Mesendoderm (in vitro differentiated cells): ENCODE measurements around the gene ARHGAP26.
A peak's percentile ranks its signal among the peaks of the same experiment; 100 is the strongest.

Experiments
- DNase-seq: peaks from one replicate; pipeline ENCODE4 v3.0.0; 2013
- H2AK5ac ChIP-seq: 2 replicates; pipeline ENCODE4 v1.6.1; 2013; ENCODE audit warnings: low read length, inconsistent platforms
- H2BK120ac ChIP-seq: 2 replicates; pipeline ENCODE4 v1.6.1; 2013; ENCODE audit warnings: low read depth, mild to moderate bottlenecking, low read length, moderate library complexity, mixed read lengths
- H2BK15ac ChIP-seq: replicated peaks from 2 replicates; pipeline ENCODE4 v1.6.1; 2013; ENCODE audit warnings: low read depth, mild to moderate bottlenecking, moderate library complexity
- H2BK5ac ChIP-seq: 2 replicates; pipeline ENCODE4 v1.6.1; 2013; ENCODE audit warnings: low read length, inconsistent platforms
- H3K18ac ChIP-seq: 2 replicates; pipeline ENCODE4 v1.6.1; 2013; ENCODE audit warnings: mild to moderate bottlenecking, low read length, mixed read lengths
- H3K23ac ChIP-seq: one replicate; pipeline ENCODE4 v1.6.1; 2013; ENCODE audit warnings: low read length
- H3K27ac ChIP-seq: 2 replicates; pipeline ENCODE4 v1.5.1; 2013; ENCODE audit warnings: low read depth, mild to moderate bottlenecking, inconsistent platforms, low read length, moderate library complexity
- H3K27me3 ChIP-seq: 2 replicates; pipeline ENCODE4 v1.6.1; 2013; ENCODE audit warnings: low read length, control low read depth, mild to moderate bottlenecking, inconsistent platforms; ENCODE audit not compliant: insufficient read depth, poor library complexity
- H3K36me3 ChIP-seq: 2 replicates; pipeline ENCODE4 v1.6.1; 2013; ENCODE audit warnings: low read length, inconsistent platforms; ENCODE audit not compliant: control insufficient read depth, insufficient read depth
- H3K4ac ChIP-seq: one replicate; pipeline ENCODE4 v1.6.1; 2013; ENCODE audit warnings: low read depth, mild to moderate bottlenecking, low read length, moderate library complexity
- H3K4me1 ChIP-seq: 2 replicates; pipeline ENCODE4 v1.6.1; 2013; ENCODE audit warnings: low read depth, low read length, inconsistent platforms; ENCODE audit not compliant: control insufficient read depth
- H3K4me2 ChIP-seq: 2 replicates; pipeline ENCODE4 v1.6.1; 2013; ENCODE audit warnings: low read length
- H3K4me3 ChIP-seq: 2 replicates; pipeline ENCODE4 v1.5.1; 2013; ENCODE audit warnings: mild to moderate bottlenecking, low read length
- H3K56ac ChIP-seq: one replicate; pipeline ENCODE4 v1.6.1; 2013; ENCODE audit warnings: low read length
- H3K79me1 ChIP-seq: 2 replicates; pipeline ENCODE4 v1.6.1; 2013; ENCODE audit warnings: low read length, inconsistent platforms
- H3K79me2 ChIP-seq: 2 replicates; pipeline ENCODE4 v1.6.1; 2013; ENCODE audit warnings: mild to moderate bottlenecking, low read length; ENCODE audit not compliant: control insufficient read depth, insufficient read depth
- H3K9ac ChIP-seq: 2 replicates; pipeline ENCODE4 v1.6.1; 2013; ENCODE audit warnings: low read length, inconsistent platforms
- H4K5ac ChIP-seq: one replicate; pipeline ENCODE4 v1.6.1; 2013; ENCODE audit warnings: low read length
- H4K8ac ChIP-seq: one replicate; pipeline ENCODE4 v1.6.1; 2013; ENCODE audit warnings: low read depth, mild to moderate bottlenecking, control low read depth, low read length, moderate library complexity
- WGBS: extraction: QIAGEN DNeasy Blood & Tissue Kit; methylation state at CpG from one replicate; pipeline ENCODE4 v1.1.7; 2013; ENCODE audit warnings: low lambda C conversion rate, missing lambda C conversion rate; ENCODE audit not compliant: insufficient coverage; ENCODE audit errors: extremely low coverage; 5-methylcytosine and 5-hydroxymethylcytosine counted together

ARHGAP26 gene

GRCh38 chr5:142979636-142980035, 209.5 kb downstream of the ARHGAP26 start:
- H3K4me1 ChIP-seq, result peaks cover 10% of the 10 kb centered on the region
- no peak overlapping the region for H3K56ac ChIP-seq
- H3K23ac ChIP-seq, result no peak overlapping the region
- no peaks in the 10 kb centered on the region for H3K27me3 ChIP-seq
- DNase-seq, result peak; percentile 35
- no peak overlapping the region for H4K5ac ChIP-seq
- peak overlapping the region; percentile 83 for H3K18ac ChIP-seq
- no CpG with 5 or more reads among the region's 3 CpGs for WGBS
- H2AK5ac ChIP-seq, result no peak overlapping the region
- no peaks in the 10 kb centered on the region for H3K36me3 ChIP-seq
- H4K8ac ChIP-seq, result no peak overlapping the region
- H3K4me2 ChIP-seq, result no peak overlapping the region
- no peak overlapping the region for H3K9ac ChIP-seq
- no peak overlapping the region for H2BK15ac ChIP-seq
- no peak overlapping the region for H2BK120ac ChIP-seq
- H3K4me3 ChIP-seq, result no peak overlapping the region
- no peak overlapping the region for H3K27ac ChIP-seq
- no peaks in the 10 kb centered on the region for H3K79me2 ChIP-seq
- no peak overlapping the region for H3K4ac ChIP-seq
- H2BK5ac ChIP-seq, result no peak overlapping the region
- no peaks in the 10 kb centered on the region for H3K79me1 ChIP-seq

GRCh38 chr5:142981475-142981874, 211.3 kb downstream of the ARHGAP26 start:
- Histone ChIP-seq H3K79me1 (no peaks in the 10 kb centered on the region), H4K8ac (no peak overlapping the region), H3K27me3 (no peaks in the 10 kb centered on the region), H3K56ac (peak overlapping the region; percentile 51), H3K79me2 (no peaks in the 10 kb centered on the region), H2BK120ac (peak overlapping the region; percentile 46), H3K9ac (no peak overlapping the region), H3K4me2 (no peak overlapping the region), H2AK5ac (no peak overlapping the region), H4K5ac (no peak overlapping the region), H3K27ac (no peak overlapping the region), H3K18ac (peak overlapping the region; percentile 44), H2BK5ac (no peak overlapping the region), H3K36me3 (no peaks in the 10 kb centered on the region), H3K23ac (no peak overlapping the region), H3K4ac (no peak overlapping the region), H3K4me3 (no peak overlapping the region), H3K4me1 (peaks cover 10% of the 10 kb centered on the region), H2BK15ac (no peak overlapping the region)
- no CpG with 5 or more reads among the region's 5 CpGs for WGBS
- DNase-seq, result no peak

- H3K79me1 ChIP-seq, result no peaks in the 10 kb centered on the region
- peak; percentile 70 for DNase-seq
- WGBS, result no CpG with 5 or more reads among the region's 6 CpGs
Observed at GRCh38 chr5:142981886-142982820, 212.0 kb downstream of the ARHGAP26 start.

GRCh38 chr5:142982821-142983200, 212.6 kb downstream of the ARHGAP26 start:
- Histone ChIP-seq H3K4me3 (no peak overlapping the region), H3K9ac (no peak overlapping the region), H2AK5ac (peak overlapping the region; percentile 40), H4K8ac (no peak overlapping the region), H3K27me3 (no peaks in the 10 kb centered on the region), H3K18ac (no peak overlapping the region), H3K4me1 (peaks cover 10% of the 10 kb centered on the region), H2BK5ac (no peak overlapping the region), H2BK15ac (no peak overlapping the region), H3K4ac (no peak overlapping the region), H2BK120ac (no peak overlapping the region), H3K4me2 (no peak overlapping the region), H3K56ac (peak overlapping the region; percentile 65), H3K36me3 (no peaks in the 10 kb centered on the region), H4K5ac (no peak overlapping the region), H3K79me1 (no peaks in the 10 kb centered on the region), H3K23ac (no peak overlapping the region), H3K79me2 (no peaks in the 10 kb centered on the region), H3K27ac (peak overlapping the region; percentile 46)
- WGBS, result no CpG with 5 or more reads among the region's 4 CpGs
- peak; percentile 65 for DNase-seq

More at GRCh38 chr5:142981886-142982820, 212.0 kb downstream of the ARHGAP26 start:
- Histone ChIP-seq H3K27ac (peak overlapping the region; percentile 55), H4K8ac (no peak overlapping the region), H3K4me2 (no peak overlapping the region), H3K9ac (peak overlapping the region; percentile 16), H2BK120ac (peak overlapping the region; percentile 46), H3K18ac (peak overlapping the region; percentile 42), H3K4me1 (peaks cover 10% of the 10 kb centered on the region), H4K5ac (no peak overlapping the region), H3K27me3 (no peaks in the 10 kb centered on the region), H3K79me2 (no peaks in the 10 kb centered on the region), H2AK5ac (peak overlapping the region; percentile 68), H3K36me3 (no peaks in the 10 kb centered on the region), H3K56ac (peak overlapping the region; percentile 77), H3K4ac (no peak overlapping the region), H3K23ac (no peak overlapping the region), H2BK5ac (no peak overlapping the region), H2BK15ac (no peak overlapping the region), H3K4me3 (no peak overlapping the region)

GRCh38 chr5:142984011-142984410, 213.8 kb downstream of the ARHGAP26 start:
- no peak overlapping the region for H3K9ac ChIP-seq
- no peak for DNase-seq
- no peak overlapping the region for H4K5ac ChIP-seq
- H3K23ac ChIP-seq, result no peak overlapping the region
- no peak overlapping the region for H3K56ac ChIP-seq
- no peaks in the 10 kb centered on the region for H3K79me2 ChIP-seq
- no peaks in the 10 kb centered on the region for H3K79me1 ChIP-seq
- no peak overlapping the region for H2BK5ac ChIP-seq
- no peaks in the 10 kb centered on the region for H3K27me3 ChIP-seq
- H4K8ac ChIP-seq, result no peak overlapping the region
- peaks cover 10% of the 10 kb centered on the region for H3K4me1 ChIP-seq
- no CpG with 5 or more reads among the region's 1 CpG for WGBS
- no peak overlapping the region for H2BK120ac ChIP-seq
- H2BK15ac ChIP-seq, result no peak overlapping the region
- no peak overlapping the region for H3K4me2 ChIP-seq
- H2AK5ac ChIP-seq, result no peak overlapping the region
- H3K27ac ChIP-seq, result no peak overlapping the region
- H3K4me3 ChIP-seq, result no peak overlapping the region
- peak overlapping the region; percentile 4 for H3K18ac ChIP-seq
- no peak overlapping the region for H3K4ac ChIP-seq
- no peaks in the 10 kb centered on the region for H3K36me3 ChIP-seq
